Stimulated activated CD4-positive, alpha-beta T cell treated with anti-CD3 and anti-CD28 coated beads, Interleukin-15, amount 100 ng/mL, for 24 hours (primary cell): ENCODE data around the gene ENO3.

Experiments
- DNase-seq: peaks from one replicate; pipeline ENCODE4 v3.0.0-alpha.2; 2020

ENO3 gene

DNA sequence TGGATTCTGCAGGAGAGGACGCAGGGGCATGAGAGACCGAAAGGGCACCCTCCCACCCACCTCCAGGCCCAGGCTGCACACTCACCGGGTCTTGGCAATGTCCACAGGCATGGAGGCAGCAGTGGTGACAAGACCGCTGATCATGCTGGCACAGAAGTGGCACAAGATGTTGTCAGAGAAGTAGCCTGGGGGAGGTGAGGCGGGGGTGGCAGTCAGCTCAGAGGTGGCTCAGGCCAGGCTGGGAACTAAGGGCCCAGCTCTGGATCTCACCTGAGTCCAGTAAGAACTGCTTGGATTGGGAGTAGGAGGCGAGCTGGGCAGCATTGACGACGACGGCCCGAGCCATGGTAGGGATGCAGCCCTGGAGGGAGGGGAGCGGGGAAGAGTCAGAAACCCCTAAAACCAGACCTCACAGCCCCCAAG is 12.8 kb upstream of the ENO3 start:
- DNase-seq: no peak

- no peak for DNase-seq
These were observed 12.0 kb upstream of the ENO3 start for GRCh38 chr17:4938688-4939545.

GRCh38 chr17:4939546-4939795 is 11.4 kb upstream of the ENO3 start:
- DNase-seq: peak; percentile 42

DNA sequence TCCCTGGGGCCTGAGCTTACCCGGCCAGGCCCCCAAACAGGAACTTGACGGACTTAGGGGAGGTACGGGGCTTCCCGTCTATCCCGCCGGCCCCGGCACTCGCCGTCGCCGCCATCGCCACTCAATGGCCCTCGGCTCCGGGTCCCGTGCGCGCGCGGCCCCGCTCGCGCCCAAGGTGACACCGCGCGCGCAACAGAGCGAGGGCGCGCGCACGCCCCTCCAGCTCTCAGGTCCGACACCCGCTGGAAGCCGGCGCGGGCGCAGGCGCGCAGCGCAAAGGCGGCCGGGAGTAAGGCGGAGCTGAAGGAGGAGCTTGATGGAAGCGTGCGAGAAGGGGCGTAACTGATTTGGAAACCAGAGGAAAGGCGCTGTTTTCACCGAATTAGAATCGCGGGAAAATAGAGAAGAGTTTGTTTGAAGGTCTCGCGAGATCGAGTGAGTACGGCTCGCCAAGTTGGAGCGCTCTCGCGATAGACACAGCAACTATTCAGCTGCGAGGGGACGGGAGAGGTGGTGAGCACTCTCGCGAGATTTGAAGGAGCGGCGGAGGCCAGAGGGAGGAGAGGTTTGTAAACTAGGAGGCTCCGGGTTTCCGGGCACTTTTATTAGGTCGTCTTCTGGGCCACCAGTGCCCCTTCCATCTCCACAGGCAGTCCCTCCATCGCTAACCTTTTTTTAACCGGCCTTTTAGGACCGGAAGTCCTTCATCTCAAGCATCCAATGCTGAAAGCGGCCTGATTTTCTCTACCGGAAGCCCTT is 10.9 kb upstream of the ENO3 start, which contains the start of the genes RNF167 and SLC25A11:
Gene RNF167 (plus strand): TSS at position 473 of the 759 bp plus-strand sequence. CDS start 642 bp downstream, outside the sequence.
Gene SLC25A11 (minus strand): TSS at position 251 of the 759 bp plus-strand sequence. CDS start 136 bp downstream, at position 115.
- DNase-seq: peak; percentile 96

DNA sequence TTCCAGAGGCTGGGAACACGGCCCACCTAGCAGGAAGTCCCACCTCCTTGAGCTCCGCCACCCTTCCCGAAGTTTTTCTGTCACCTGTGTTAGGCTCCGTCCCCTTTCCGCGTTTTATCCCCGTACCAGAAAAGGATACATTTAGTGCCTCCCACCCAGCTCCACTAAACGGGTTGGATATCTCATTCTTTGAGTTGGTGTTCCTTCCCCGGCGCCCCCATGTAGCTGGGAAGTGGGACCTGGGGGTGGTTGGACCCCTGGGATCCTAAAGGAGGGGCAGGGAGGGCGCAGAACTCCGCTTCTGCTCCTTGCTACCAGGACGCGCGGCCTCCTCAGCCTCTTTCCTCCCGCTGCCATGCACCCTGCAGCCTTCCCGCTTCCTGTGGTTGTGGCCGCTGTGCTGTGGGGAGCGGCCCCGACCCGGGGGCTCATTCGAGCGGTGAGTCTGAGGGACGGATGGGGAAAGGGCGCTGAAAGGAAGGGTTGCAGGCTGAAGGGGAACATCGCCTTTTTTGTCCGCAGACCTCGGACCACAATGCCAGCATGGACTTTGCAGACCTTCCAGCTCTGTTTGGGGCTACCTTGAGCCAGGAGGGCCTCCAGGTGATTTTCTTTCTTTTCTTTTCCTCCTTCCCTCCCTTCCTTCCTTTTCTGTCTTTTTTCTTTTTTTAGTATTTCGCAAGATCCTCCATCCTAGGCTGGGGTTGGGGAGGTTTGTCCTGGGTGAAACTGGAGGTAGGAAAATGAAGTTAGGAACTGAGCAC is 10.2 kb upstream of the ENO3 start:
- DNase-seq: peak; percentile 64

DNA sequence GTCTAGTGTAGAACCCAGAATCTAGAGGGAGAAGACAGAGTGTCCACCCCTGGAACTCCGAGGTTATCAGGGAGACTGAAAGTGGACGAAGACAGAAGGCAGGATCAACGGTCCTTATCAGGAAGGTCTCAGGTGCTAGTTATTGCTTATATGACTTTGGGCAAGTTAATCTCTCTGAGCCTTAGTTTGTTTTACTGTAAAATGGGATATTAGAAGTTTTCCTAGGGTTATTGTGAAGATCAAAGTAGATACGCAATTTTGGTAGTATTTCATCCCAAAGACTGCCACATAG is 9.7 kb upstream of the ENO3 start:
- no peak for DNase-seq

GRCh38 chr17:4942760-4943508 is 8.0 kb upstream of the ENO3 start:
- no peak for DNase-seq

DNA sequence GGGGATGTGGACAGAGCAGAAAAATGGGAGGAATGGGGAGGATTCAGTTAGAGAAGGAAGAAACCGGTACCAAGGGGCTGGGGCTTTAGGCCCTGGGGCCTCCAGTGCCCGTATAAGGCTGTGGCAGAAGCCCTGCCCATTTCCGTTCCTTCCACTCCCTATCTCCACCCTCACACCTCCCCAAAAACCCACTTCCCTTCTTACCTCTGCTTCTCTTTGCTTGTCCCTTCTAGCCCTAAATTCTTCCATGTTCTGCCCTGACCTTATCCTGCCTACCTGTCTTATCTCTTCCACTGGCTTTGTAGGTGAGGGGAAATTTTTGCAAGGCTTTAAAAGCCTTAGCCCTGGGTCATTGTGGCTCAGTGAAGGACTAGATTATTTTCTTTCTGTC is 6.8 kb upstream of the ENO3 start:
- peak; percentile 75 for DNase-seq

DNA sequence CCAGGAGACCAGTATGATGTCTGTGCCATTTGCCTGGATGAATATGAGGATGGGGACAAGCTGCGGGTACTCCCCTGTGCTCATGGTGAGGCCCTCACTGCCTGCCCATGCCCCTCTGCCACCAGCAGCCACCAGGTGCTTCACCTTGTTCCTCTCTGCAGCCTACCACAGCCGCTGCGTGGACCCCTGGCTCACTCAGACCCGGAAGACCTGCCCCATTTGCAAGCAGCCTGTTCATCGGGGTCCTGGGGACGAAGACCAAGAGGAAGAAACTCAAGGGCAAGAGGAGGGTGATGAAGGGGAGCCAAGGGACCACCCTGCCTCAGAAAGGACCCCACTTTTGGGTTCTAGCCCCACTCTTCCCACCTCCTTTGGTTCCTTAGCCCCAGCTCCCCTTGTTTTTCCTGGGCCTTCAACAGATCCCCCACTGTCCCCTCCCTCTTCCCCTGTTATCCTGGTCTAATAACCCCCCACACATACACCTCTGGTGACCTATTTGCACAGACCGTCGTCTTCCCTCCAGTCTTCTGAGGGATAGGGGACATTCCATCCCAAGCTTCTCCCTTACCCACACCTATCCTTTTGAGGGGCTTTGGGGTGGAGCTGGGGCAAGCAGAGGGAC is 6.3 kb upstream of the ENO3 start:
- peak; percentile 62 for DNase-seq

- DNase-seq: peak; percentile 92
These were observed 5.6 kb upstream of the ENO3 start for GRCh38 chr17:4945176-4945943.

DNA sequence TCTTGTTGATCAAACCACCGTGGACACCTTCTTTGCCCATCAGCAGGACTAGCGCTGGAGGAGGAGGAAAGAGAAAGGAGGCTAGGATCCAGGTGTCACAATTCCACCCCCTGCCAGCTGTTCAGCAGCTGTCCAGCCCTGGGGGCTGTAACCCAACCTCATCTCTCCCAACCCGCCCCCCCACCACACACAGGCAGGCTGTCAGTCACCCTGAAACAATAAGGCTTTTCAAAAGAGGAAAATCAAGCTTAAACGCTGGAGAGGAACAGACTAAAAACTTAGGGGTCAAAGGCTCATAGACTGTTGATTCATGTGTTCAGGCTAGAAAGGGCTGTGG is 5.0 kb upstream of the ENO3 start:
- no peak for DNase-seq

DNA sequence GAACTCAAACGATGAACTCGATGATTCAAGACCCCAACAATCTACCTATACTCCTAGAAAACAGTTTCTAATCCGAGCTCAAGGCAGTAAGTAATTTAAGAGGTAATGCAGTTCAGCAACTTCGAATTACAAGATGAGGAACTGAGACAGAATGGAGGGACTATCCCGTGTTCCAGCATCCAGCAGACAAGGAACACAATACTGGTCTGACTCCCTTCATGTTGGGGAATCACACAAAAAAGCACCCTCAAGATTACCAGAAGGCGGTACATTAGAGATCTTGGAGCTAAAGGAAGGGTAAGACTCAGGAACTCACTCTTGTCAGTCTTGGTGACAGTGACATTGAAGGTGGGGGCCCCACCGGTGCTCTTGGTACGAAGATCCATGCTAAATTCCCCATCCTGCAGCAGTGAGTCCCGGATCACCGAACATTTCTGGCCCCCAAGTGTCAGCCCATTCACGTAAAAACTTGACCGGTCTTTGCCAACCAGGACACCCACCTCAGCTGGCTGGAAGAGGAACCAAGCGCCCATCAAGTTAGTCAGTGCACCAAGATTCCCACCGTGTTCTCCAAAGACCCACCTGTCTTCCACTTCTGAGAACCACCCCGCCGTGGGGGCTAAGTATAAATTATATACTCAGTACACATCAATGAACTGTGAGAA is 4.5 kb upstream of the ENO3 start:
- DNase-seq: no peak

- no peak for DNase-seq
These were observed 3.9 kb upstream of the ENO3 start for GRCh38 chr17:4947010-4947410.

GRCh38 chr17:4947411-4948165 is 3.3 kb upstream of the ENO3 start:
- peak; percentile 80 for DNase-seq

DNA sequence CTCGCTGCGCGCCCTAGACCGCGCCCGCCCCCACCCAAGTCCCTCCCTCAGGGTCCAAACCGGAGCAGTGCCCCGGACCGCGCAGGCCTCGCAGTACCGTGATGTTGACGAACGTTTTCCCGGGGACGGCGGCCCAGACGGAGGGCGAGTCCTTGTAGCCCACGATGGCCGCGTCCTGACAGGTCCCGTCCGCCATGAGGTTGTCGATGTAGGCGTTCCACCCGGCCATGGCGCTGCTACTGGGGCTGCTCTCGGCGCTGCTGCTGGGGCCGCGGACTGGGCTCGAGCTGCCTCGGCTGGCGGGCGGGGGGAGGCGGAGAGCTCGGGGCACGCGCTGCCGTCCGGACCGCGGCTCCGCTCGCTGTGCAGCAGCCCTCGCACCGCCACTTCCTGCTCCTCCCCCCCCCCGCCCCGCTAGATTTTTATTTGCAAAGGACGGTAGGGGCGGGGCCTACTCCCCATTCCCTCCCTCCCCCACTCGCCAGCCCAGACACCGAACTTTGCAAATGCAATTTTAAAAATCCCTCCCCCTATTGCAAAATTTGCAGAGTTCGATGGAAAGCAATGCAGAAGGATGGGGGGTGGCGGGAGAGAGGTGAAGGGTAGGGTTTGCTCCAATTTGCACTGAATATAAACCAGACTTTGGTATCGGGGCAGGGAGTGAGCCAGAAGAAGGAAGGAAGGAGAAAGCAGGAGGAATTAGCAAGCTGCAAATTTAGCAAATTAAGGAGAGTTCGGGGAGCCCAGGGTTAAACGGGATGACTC is 2.6 kb upstream of the ENO3 start, which contains the start of gene PFN1:
Gene PFN1 (minus strand): TSS at position 365 of the 765 bp plus-strand sequence. CDS start 136 bp downstream, at position 229.
- peak; percentile 95 for DNase-seq

DNA sequence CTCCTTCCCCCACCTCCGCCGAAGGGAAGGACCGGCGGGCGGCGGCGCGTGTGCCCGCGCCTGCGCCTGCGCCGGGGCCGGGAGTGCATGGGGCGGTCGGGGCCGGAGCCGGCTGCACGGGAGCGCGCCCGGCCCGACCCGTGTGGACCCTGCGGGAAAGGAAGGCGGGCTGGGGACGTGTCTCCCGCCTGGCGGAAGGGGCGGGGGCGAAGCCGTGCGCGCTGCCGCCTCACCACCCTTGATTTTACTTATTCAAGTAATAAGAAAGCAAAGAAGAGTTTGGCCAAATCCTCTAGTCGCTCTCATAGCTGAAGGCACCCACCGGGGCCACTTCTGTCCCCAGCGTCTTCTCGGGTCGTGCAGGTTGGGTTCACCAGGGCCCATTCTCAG is 2.0 kb upstream of the ENO3 start:
- DNase-seq: peak; percentile 84

GRCh38 chr17:4949321-4950074 is 1.4 kb upstream of the ENO3 start:
- DNase-seq: peak; percentile 89

GRCh38 chr17:4950075-4950745 is 709 bp upstream of the ENO3 start:
- DNase-seq: peak; percentile 62
